COLO668 (cell line): ENCODE results near the gene HOXA10.

ENCODE experiments used
- DNase-seq: peaks from one replicate; lab custom pipeline; 2025; ENCODE audit not compliant: unreplicated experiment; lab: John Stamatoyannopoulos, UW

HOXA10 gene

DNA sequence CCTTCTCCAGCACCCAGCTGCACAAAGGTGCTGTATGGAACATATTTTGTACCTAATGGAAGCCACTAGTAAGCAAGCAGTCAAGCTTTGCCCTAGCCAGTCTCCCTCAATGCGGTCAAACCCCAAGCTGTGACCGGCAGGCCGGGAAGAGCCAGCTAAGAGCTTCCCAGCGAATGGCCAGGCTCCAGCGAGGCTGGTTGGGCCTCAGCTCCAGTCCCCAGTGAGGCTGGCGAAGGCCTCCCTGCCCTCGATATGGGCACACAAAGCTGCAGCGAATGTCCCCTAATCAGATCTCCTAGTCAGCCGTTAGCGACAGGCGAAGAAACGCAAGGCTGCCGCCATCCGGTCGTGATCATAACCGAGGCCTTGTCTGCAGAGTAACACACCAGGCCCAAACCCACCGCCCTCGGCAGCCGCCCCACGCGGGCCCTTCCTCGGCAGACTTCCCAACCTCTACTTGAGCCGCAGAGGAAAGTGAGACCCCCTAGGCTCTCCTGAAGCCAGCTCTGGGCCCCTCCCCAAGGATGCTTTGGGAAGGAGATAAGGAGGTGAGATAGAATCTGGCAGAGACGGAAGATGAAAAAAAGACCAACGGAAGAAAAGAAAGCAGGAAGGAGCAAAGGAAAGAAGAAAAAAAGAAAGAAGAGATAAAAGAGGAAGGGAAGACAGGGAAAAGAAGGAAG is 5.7 kb downstream of the HOXA10 start:
- no peak for DNase-seq

DNA sequence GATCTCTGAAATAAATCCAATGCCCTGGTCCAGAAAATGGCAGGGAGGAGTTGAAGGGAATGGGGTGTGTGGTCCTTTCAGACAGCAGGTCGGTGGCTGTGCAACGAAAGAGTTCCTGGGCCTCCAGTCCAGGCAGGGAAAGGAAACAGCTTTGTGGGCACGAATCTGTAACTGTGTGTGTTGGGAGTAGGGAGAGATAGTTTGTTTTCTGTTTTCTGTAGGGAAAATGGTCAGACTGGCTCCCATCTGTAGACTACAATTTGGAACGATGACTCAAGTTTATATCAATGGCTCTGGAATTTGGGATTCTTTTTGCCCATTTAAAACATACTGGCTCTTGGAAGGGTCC is 6.2 kb downstream of the HOXA10 start:
- no peak for DNase-seq

GRCh38 chr7:27166531-27167505 is 7.3 kb downstream of the HOXA10 start:
- no peak for DNase-seq

- no peak for DNase-seq
Observed at GRCh38 chr7:27165996-27166530, 8.1 kb downstream of the HOXA10 start.

DNA sequence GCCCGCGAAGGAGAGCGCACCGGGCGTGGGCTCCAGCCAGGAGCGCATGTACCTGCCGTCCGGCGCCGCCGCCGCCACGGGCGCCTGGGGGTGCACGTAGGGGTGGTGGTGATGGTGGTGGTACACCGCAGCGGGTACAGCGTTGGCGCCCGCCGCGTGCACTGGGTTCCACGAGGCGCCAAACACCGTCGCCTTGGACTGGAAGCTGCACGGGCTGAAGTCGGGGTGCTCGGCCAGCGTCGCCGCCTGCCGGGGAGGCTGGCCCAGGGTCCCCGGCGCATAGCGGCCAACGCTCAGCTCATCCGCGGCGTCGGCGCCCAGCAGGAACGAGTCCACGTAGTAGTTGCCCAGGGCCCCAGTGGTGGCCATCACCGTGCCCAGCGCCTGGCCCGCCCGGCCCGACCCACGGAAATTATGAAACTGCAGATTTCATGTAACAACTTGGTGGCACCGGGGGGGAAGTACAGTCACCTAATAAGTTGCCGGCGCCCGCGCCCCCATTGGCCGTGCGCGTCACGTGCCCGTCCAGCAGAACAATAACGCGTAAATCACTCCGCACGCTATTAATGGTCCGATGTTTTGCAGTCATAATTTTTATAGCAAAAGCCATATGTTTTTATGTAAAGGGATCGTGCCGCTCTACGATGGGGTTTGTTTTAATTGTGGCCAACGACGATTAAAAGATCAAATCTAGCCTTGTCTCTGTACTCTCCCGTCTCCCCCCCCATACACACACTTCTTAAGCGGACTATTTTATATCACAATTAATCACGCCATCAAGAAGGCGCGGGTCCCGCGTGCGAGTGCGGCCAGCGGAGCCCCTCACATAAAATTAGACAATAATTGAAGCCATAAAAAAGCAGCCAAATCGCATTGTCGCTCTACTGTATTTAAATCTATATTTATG is 8.8 kb downstream of the HOXA10 start, which contains the start of gene HOXA9:
Gene HOXA9, minus strand, starts transcription at position 449 of the 907 bp plus-strand sequence. Its CDS starts 80 bp downstream, at position 369.
- DNase-seq, result peak; percentile 90

DNA sequence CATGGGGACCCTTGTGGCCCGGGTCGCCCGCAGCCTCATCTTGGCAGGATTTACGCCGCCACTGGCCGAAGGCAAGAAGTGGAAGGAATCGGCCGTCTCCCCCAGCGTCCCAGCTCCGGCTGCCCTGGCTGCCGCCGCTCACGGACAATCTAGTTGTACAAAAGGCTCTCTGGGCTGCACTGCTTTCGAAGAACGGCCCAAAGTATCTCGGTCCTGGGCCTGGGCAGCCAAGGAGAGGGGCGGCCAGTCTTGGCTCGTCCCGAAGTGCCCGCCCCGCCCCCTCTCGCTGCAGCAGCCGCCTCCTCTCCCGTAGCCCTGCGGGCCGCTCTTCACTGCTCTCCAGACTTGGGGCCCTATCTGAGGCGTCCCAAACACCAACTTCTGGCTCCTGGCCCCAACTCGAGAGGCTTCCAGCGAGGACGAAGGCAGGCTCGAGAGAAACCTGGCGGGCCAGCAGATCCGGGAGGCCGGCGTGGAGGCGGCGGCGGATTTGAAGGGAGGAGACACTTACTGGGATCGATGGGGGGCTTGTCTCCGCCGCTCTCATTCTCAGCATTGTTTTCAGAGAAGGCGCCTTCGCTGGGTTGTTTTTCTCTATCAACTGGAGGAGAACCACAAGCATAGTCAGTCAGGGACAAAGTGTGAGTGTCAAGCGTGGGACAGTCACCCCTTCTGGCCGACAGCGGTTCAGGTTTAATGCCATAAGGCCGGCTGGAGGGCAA is 9.6 kb downstream of the HOXA10 start:
- no peak for DNase-seq

GRCh38 chr7:27164045-27164366 is 10.1 kb downstream of the HOXA10 start:
- DNase-seq, result no peak

GRCh38 chr7:27163288-27164044 is 10.7 kb downstream of the HOXA10 start:
- DNase-seq, result no peak

GRCh38 chr7:27162561-27163287 is 11.4 kb downstream of the HOXA10 start:
- no peak for DNase-seq

GRCh38 chr7:27161721-27162560 is 12.2 kb downstream of the HOXA10 start:
- no peak for DNase-seq

DNA sequence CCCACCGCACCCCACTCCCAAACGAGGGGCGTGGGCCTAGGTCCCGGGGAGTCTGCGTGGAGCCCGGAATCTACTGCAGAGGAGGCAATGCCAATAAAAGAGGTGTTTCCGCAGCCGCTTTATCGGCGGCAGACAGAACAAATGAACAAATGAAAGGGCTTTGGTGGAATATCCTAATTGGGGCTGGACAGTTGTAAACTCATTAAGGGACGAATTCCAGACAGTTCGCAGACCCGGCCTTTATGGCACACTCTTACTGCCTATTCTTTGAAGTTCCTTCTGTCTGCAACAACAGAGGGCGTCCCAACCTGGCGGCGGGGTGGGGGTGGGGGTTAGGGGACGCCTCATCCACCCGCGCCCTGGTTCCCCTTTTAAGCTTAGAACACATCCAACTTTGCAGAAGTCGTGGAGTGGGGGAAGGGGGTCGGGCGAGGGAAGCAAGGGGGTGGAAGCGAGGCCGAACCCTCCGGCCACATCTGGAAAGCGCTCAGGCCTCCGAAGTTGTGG is 12.9 kb downstream of the HOXA10 start:
- no peak for DNase-seq

GRCh38 chr7:27160546-27161213 is 13.4 kb downstream of the HOXA10 start:
- DNase-seq, result peak; percentile 91

DNA sequence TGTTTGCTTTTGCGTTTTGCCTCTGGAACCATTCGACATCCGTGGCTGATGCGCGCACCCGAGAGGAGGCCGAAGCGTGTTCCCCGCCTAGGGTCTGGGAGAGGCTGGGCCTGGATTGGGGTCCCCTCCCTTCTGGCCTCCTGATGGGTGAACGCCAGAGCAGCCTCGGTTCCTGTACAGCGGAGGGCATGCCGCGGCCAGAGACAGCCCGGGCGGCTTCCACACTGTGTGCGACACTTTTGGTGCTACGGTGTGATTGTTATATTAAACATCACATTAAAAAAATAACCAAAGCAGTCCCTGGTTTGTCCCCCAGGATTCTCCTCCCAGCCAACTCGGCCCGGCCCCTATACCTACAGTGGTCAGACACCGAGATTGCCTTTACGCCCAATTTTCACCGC is 14.0 kb downstream of the HOXA10 start:
- no peak for DNase-seq

DNA sequence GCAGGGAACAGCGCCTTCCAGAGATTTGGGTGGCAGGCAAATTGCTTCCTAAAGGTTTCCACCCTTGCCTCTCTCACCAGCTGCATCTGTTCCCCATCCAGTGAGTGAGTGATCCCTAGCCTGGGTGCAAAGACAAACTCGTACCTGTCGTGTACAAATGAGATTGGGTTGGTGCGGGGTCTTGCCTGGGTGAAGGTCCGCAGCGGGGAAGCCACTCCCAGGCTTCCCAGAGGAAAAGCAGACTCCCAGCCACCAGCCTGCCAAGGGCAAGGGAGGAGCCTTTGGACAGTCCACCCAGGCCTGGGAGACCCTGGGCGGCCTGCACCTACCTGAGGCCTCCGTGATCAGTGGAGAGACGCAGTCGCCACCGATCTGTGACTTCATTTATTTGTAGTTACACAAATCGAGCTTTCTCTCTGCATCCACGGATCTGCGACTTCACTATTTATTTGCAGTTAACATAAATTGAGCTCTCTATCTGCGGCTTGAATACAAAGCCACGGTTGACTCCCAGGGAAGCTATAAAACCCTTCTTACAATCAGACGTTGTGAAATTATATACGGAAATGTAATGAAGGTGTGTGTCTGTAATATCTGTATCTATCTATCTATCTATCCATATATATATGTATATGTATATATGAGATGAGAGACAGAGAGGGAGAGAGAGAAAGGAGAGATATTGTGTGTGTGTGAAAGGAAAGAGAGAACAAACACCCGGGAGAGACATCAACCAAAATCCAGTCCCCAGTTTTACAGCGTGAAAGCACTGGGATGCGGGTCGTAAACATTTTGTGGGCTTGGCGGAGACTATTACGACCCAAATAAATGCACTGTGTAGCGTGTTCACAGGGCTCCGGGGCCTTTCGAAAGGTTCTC is 14.6 kb downstream of the HOXA10 start:
- DNase-seq, result no peak

DNA sequence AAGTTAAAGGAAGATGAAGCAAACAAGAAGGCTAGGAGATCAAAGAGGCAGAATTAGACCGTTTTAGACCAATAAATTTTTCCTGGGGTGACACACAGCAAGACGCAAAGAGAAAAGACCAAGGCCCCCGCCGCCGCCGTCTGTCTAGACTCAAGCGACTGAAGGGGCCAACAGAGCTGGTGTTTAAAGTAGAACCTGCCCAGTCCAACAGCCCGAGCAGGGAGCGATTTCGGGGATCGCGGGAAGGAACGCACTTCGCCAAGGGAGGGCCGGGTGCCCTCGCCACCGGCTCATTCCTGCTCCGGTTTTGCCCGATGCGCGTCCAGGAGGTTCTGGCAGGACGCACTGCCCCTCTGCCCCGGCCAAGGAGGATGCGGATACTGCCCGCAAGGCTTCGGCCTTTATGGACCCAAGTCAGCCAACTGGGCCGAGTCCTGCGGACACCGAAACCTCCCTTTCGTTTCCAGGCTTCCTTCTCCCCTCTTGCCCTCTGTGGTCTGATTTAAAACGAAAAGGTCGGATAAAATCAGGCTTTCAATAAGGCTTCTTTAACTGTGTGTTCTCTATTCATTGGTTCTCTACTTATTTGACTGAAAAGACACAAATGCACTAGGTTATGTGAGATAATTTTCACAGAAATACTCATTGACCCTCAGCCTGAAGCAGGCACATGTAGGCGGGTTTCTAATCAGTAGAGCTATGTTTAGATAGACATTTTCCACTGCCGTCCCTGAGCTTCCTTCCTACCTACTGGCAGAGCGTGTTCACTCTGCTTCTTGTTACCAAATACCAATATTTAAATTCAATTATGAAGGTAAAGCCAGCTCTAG is 15.5 kb downstream of the HOXA10 start:
- no peak for DNase-seq
